Erythroblast (primary cell): ENCODE results near the gene CEP250.

Experiments used
- DNase-seq, 2 experiments: peaks; one replicate each; lab custom pipeline; 2025; lab: John Stamatoyannopoulos, UW
- GATA1 ChIP-seq: IDR thresholded peaks from 2 replicates; pipeline ENCODE4 v1.6.1; 2011; ENCODE audit warnings: low read depth, mild to moderate bottlenecking, control low read depth, low read length, moderate library complexity
- POLR2A ChIP-seq: IDR thresholded peaks from 2 replicates; pipeline ENCODE4 v1.6.1; 2011; ENCODE audit warnings: mild to moderate bottlenecking, low read length

CEP250 gene

GRCh38 chr20:35492352-35492751 lies 37.0 kb downstream of the CEP250 start:
- TF ChIP-seq GATA1: no peak
- TF ChIP-seq POLR2A: no peak
- DNase-seq: no peak

GRCh38 chr20:35496481-35496880 lies 41.1 kb downstream of the CEP250 start:
- no peak for DNase-seq
- TF ChIP-seq POLR2A (no peak), GATA1 (no peak)

GRCh38 chr20:35497320-35497719 lies 41.9 kb downstream of the CEP250 start:
- no peak for TF ChIP-seq POLR2A
- TF ChIP-seq GATA1: no peak
- no peak for DNase-seq

DNA sequence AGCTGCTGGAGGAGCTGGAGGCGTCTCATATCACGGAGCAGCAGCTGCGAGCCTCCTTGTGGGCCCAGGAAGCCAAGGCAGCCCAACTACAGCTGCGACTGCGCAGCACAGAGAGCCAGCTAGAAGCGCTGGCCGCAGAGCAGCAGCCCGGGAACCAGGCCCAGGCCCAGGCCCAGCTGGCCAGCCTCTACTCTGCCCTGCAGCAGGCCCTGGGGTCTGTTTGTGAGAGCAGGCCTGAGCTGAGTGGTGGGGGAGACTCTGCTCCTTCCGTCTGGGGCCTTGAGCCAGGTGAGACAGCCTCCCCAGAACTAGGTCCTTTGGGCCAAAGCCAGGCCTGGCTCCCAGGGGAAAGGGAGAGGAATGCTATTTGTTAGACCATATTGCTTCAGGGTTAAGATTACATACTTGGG lies 42.4 kb downstream of the CEP250 start:
- TF ChIP-seq POLR2A: no peak
- no peak for TF ChIP-seq GATA1
- no peak for DNase-seq

- TF ChIP-seq GATA1 (no peak), POLR2A (no peak)
- no peak for DNase-seq
Measured at GRCh38 chr20:35499271-35499670, 43.9 kb downstream of the CEP250 start.

DNA sequence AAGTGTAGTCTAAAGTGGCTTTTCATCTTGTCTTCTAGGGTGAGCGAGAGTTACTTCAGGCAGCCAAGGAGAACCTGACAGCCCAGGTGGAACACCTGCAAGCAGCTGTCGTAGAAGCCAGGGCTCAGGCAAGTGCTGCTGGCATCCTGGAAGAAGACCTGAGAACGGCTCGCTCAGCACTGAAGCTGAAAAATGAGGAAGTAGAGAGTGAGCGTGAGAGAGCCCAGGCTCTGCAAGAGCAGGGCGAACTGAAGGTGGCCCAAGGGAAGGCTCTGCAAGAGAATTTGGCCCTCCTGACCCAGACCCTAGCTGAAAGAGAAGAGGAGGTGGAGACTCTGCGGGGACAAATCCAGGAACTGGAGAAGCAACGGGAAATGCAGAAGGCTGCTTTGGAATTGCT lies 47.0 kb downstream of the CEP250 start:
- no peak for DNase-seq
- TF ChIP-seq GATA1 (no peak), POLR2A (no peak)

DNA sequence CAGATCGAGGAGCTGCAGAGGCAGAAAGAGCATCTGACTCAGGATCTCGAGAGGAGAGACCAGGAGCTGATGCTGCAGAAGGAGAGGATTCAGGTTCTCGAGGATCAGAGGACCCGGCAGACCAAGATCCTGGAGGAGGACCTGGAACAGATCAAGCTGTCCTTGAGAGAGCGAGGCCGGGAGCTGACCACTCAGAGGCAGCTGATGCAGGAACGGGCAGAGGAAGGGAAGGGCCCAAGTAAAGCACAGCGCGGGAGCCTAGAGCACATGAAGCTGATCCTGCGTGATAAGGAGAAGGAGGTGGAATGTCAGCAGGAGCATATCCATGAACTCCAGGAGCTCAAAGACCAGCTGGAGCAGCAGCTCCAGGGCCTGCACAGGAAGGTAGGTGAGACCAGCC lies 47.9 kb downstream of the CEP250 start:
- TF ChIP-seq GATA1 (no peak), POLR2A (no peak)
- no peak for DNase-seq

GRCh38 chr20:35503841-35504561 lies 48.6 kb downstream of the CEP250 start:
- TF ChIP-seq POLR2A (no peak), GATA1 (no peak)
- no peak for DNase-seq

GRCh38 chr20:35504751-35505150 lies 49.4 kb downstream of the CEP250 start:
- no peak for TF ChIP-seq GATA1
- no peak for TF ChIP-seq POLR2A
- no peak for DNase-seq

- DNase-seq: no peak
- TF ChIP-seq POLR2A (no peak), GATA1 (no peak)
Measured at GRCh38 chr20:35506179-35506578, 50.8 kb downstream of the CEP250 start.

- DNase-seq: no peak
- no peak for TF ChIP-seq GATA1
- no peak for TF ChIP-seq POLR2A
Measured at GRCh38 chr20:35506872-35507638, 51.7 kb downstream of the CEP250 start.

GRCh38 chr20:35508493-35509218 lies 53.3 kb downstream of the CEP250 start:
- no peak for DNase-seq
- TF ChIP-seq POLR2A (no peak), GATA1 (no peak)

- DNase-seq: no peak
- TF ChIP-seq POLR2A (no peak), GATA1 (no peak)
Measured at GRCh38 chr20:35510951-35511735, 55.7 kb downstream of the CEP250 start.

DNA sequence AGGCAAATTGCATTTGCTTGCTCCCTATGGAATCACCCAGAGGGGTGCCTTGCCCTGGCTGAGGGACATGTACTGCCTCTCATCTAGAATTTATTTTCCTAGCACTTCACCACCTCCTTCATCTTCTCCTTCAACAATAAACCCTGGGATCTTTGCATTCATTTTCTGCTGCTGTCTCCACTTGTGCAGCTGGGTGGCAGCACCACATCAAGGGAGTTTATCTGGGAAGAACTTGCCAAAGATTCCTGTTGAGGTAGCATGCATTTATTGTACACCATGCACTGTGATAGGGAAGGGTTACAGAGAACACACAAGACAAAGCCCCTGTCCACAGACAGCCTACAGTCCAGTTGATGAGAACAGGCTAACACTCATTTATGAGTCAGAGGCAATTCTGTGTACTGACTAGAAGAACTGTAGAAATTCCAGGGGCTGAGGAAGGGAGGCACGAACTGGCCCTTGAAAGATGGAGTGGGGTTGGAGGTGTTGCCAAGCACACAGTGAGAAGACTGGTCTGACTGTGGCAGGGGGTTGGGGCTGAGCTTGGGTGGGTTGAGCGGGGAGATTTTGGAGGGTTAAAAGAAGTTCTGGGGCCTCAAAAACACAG lies 56.5 kb downstream of the CEP250 start:
- TF ChIP-seq GATA1 (no peak), POLR2A (no peak)
- peak; percentile 62 to 74 for DNase-seq
